ENCODE measurements around the gene GUCY1A1.
"Not testable (repeated sequence)": the region's sequence is repeated elsewhere in the genome, so short reads cannot be mapped to it uniquely, and the experiment has no call there.

GUCY1A1 gene

GRCh38 chr4:155643087-155643486 is 23.6 kb upstream of the GUCY1A1 start:
- DNase-seq (ENCODE audit: low read depth, low spot score) = no peak
- in situ Hi-C loops (cut with HindIII; ENCODE audit: low sequenced_read_pairs) = no loop called here
- no peak overlapping the region for H3K4me3 ChIP-seq (ENCODE audit: low read depth, low read length)
- TF ChIP-seq CTCF (IDR thresholded peaks at IDR 0.05; ENCODE audit: low read depth, low read length) = no peak

- no peak for DNase-seq (ENCODE audit: low read depth, low spot score)
Measured at GRCh38 chr4:155646001-155646400, 20.6 kb upstream of the GUCY1A1 start.

GRCh38 chr4:155650785-155651184 is 15.9 kb upstream of the GUCY1A1 start:
- DNase-seq (ENCODE audit: low read depth, low spot score); in situ Hi-C loops (cut with HindIII; ENCODE audit: low sequenced_read_pairs); H3K4me3 ChIP-seq (ENCODE audit: low read depth, low read length): not testable (repeated sequence)

More at GRCh38 chr4:155646001-155646400, 20.6 kb upstream of the GUCY1A1 start:
- in situ Hi-C loops (cut with HindIII; ENCODE audit: low sequenced_read_pairs) = no loop called here
- no peak overlapping the region for H3K4me3 ChIP-seq (ENCODE audit: low read depth, low read length)
- TF ChIP-seq CTCF (IDR thresholded peaks at IDR 0.05; ENCODE audit: low read depth, low read length) = no peak

- no peak for DNase-seq (ENCODE audit: low read depth, low spot score)
- TF ChIP-seq CTCF (IDR thresholded peaks at IDR 0.05; ENCODE audit: low read depth, low read length) = no peak
- no peak overlapping the region for H3K4me3 ChIP-seq (ENCODE audit: low read depth, low read length)
- in situ Hi-C loops (cut with HindIII; ENCODE audit: low sequenced_read_pairs) = no loop called here
Measured at GRCh38 chr4:155653052-155653451, 13.6 kb upstream of the GUCY1A1 start.

- DNase-seq (ENCODE audit: low read depth, low spot score) = no peak
- no peak overlapping the region for H3K4me3 ChIP-seq (ENCODE audit: low read depth, low read length)
- TF ChIP-seq CTCF (IDR thresholded peaks at IDR 0.05; ENCODE audit: low read depth, low read length) = no peak
- in situ Hi-C loops (cut with HindIII; ENCODE audit: low sequenced_read_pairs) = no loop called here
Measured at GRCh38 chr4:155656025-155656424, 10.6 kb upstream of the GUCY1A1 start.

GRCh38 chr4:155657169-155657568 is 9.5 kb upstream of the GUCY1A1 start:
- in situ Hi-C loops (cut with HindIII; ENCODE audit: low sequenced_read_pairs) = no loop called here
- no peak overlapping the region for H3K4me3 ChIP-seq (ENCODE audit: low read depth, low read length)
- TF ChIP-seq CTCF (IDR thresholded peaks at IDR 0.05; ENCODE audit: low read depth, low read length) = no peak
- no peak for DNase-seq (ENCODE audit: low read depth, low spot score)

GRCh38 chr4:155657985-155658680 is 8.5 kb upstream of the GUCY1A1 start:
- H3K4me3 ChIP-seq (ENCODE audit: low read depth, low read length) = no peak overlapping the region
- in situ Hi-C loops (cut with HindIII; ENCODE audit: low sequenced_read_pairs) = no loop called here
- DNase-seq (ENCODE audit: low read depth, low spot score) = no peak
- no peak for TF ChIP-seq CTCF (IDR thresholded peaks at IDR 0.05; ENCODE audit: low read depth, low read length)
